BLaER1 (cell line): ENCODE results near the gene IL12RB2.
A peak's percentile ranks its signal among the peaks of the same experiment; 100 is the strongest.

Source experiments
- H3K27ac ChIP-seq: shearing (Covaris generic); formaldehyde crosslinking; 2 replicates; pipeline ENCODE4 v1.8.1; 2022
- H3K27me3 ChIP-seq: shearing (Covaris generic); formaldehyde crosslinking; 2 replicates; pipeline ENCODE4 v1.8.1; 2022
- H3K36me3 ChIP-seq: shearing (Covaris generic); formaldehyde crosslinking; 2 replicates; pipeline ENCODE4 v1.8.1; 2022
- H3K4me1 ChIP-seq: shearing (Covaris generic); formaldehyde crosslinking; 2 replicates; pipeline ENCODE4 v1.8.1; 2022
- H3K4me2 ChIP-seq: shearing (Covaris generic); formaldehyde crosslinking; 2 replicates; pipeline ENCODE4 v1.8.1; 2022
- H3K4me3 ChIP-seq: shearing (Covaris generic); formaldehyde crosslinking; 2 replicates; pipeline ENCODE4 v1.8.1; 2022
- H3K9ac ChIP-seq: shearing (Covaris generic); formaldehyde crosslinking; 2 replicates; pipeline ENCODE4 v1.8.1; 2022
- H3K9me3 ChIP-seq: shearing (Covaris generic); formaldehyde crosslinking; 2 replicates; pipeline ENCODE4 v1.8.1; 2022
- H4K20me1 ChIP-seq: shearing (Covaris generic); formaldehyde crosslinking; 2 replicates; pipeline ENCODE4 v1.8.1; 2022
- Cebpa-rat ChIP-seq: shearing (Covaris generic); IDR thresholded peaks from 2 replicates; pipeline ENCODE4 v1.8.1; 2022

IL12RB2 gene

DNA sequence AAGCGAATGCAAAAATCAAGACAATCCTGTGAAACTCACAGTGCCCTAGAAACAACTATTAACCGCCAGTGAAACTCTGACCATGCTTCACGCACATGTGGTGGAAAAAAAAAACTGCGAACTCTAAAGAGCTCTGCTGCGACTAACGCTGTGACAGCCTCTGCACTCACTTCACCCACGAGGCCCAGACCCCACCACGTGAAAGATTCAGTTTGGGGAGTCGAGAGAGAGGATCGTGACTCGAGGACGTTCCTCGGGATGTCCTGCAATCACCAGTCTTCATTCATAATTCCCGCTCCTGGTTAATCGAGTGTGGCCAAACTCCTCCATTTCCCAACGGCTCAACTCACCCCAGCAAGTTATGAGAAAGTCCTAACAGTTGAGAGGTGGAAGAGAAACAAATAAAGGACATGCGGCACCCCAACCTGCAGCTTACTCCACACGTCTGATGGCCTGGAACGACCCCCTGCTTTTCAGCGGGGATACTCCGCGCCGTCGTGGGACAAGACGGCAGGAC, 121.4 kb downstream of the IL12RB2 start:
- no peaks in the 10 kb centered on the region for H3K9me3 ChIP-seq
- H3K4me1 ChIP-seq: peaks cover 54% of the 10 kb centered on the region
- H3K4me2 ChIP-seq: peak overlapping the region; percentile 91
- peak overlapping the region; percentile 98 for H3K27ac ChIP-seq
- H3K9ac ChIP-seq: peak overlapping the region; percentile 99
- H3K36me3 ChIP-seq: peaks cover 49% of the 10 kb centered on the region
- peak overlapping the region; percentile 94 for H3K4me3 ChIP-seq
- H4K20me1 ChIP-seq: peaks cover 59% of the 10 kb centered on the region
- TF ChIP-seq Cebpa-rat: no peak
- H3K27me3 ChIP-seq: no peaks in the 10 kb centered on the region

DNA sequence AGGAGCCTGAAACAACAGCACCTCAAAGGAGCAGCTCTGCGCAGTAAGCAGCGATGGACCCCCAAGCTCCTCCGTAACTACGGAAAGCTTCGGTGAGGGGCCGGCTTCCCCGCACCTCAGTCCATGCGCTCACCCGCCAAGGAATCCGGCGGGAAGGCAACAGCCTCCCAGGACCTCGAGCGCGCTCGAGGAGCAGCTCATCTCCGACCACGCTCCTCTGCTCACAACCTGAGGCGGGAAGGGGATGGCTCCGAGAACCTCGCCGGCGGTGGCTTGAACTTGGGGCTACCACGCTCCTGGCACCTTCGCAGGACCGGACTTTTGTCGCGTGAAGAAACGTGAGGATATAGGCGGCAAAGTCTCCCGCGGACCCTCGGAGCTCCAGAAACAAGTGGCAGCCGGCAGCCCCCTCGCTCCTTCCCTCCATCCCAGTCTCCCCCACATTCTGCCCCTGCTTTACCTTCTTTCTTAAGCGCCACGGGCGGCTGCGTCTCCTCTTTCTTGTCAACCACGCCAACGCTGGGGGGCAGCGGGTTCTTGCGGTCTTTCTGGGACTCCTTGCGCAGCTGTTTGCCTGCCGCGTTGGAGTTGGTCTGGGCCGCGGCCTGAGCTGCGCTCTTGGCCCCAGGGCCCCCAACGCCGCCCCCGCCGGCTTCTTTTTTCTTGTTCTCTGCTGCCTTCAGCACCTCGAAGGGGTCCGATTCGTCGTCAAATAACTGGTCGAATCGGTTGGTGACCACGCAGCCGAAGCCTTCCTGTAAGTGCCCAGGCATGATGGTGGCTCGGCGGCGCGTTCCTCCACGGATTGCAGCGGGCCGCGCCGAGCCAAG, 122.1 kb downstream of the IL12RB2 start:
- H3K27me3 ChIP-seq: no peaks in the 10 kb centered on the region
- peaks cover 42% of the 10 kb centered on the region for H3K36me3 ChIP-seq
- H4K20me1 ChIP-seq: peaks cover 53% of the 10 kb centered on the region
- peak overlapping the region; percentile 98 for H3K27ac ChIP-seq
- H3K4me2 ChIP-seq: peak overlapping the region; percentile 91
- H3K9ac ChIP-seq: peak overlapping the region; percentile 99
- no peaks in the 10 kb centered on the region for H3K9me3 ChIP-seq
- no peak for TF ChIP-seq Cebpa-rat
- peak overlapping the region; percentile 94 for H3K4me3 ChIP-seq
- H3K4me1 ChIP-seq: peaks cover 61% of the 10 kb centered on the region

- H3K4me3 ChIP-seq: peak within 1 kb of the TSS; percentile 94
- H3K9me3 ChIP-seq: no peaks in the 10 kb centered on the region
- TF ChIP-seq Cebpa-rat: no peak
- H3K27ac ChIP-seq: peak within 1 kb of the TSS; percentile 98
- peaks cover 45% of the 10 kb centered on the region for H4K20me1 ChIP-seq
- H3K4me2 ChIP-seq: peak within 1 kb of the TSS; percentile 91
- no peaks in the 10 kb centered on the region for H3K27me3 ChIP-seq
- peaks cover 58% of the 10 kb centered on the region for H3K4me1 ChIP-seq
- H3K36me3 ChIP-seq: peaks cover 34% of the 10 kb centered on the region
- H3K9ac ChIP-seq: peak within 1 kb of the TSS; percentile 99
These were observed 122.9 kb downstream of the IL12RB2 start, which contains the start of gene SERBP1 for GRCh38 chr1:67430358-67431155. SERBP1 (minus strand) TSS chr1:67430402; CDS start chr1:67430300, 102 bp downstream.

GRCh38 chr1:67431156-67431765, 123.6 kb downstream of the IL12RB2 start:
- Histone ChIP-seq H3K4me1 (peaks cover 51% of the 10 kb centered on the region), H3K4me3 (peak overlapping the region; percentile 94), H3K4me2 (peak overlapping the region; percentile 83), H4K20me1 (peaks cover 37% of the 10 kb centered on the region), H3K9me3 (no peaks in the 10 kb centered on the region), H3K27ac (peak overlapping the region; percentile 98), H3K27me3 (no peaks in the 10 kb centered on the region), H3K36me3 (peaks cover 27% of the 10 kb centered on the region; the same call in 1 of the 2 replicates), H3K9ac (peak overlapping the region; percentile 99)
- TF ChIP-seq Cebpa-rat: no peak

- peaks cover 19% of the 10 kb centered on the region; the same call in 1 of the 2 replicates for H3K36me3 ChIP-seq
- H4K20me1 ChIP-seq: peaks cover 30% of the 10 kb centered on the region
- peaks cover 43% of the 10 kb centered on the region for H3K4me1 ChIP-seq
- no peak for TF ChIP-seq Cebpa-rat
- no peaks in the 10 kb centered on the region for H3K27me3 ChIP-seq
- peak overlapping the region; percentile 99; the same call in 1 of the 2 replicates for H3K9ac ChIP-seq
- H3K4me2 ChIP-seq: peak overlapping the region; percentile 83
- peak overlapping the region; percentile 98; the same call in 1 of the 2 replicates for H3K27ac ChIP-seq
- H3K4me3 ChIP-seq: no peak overlapping the region
- H3K9me3 ChIP-seq: no peaks in the 10 kb centered on the region
These were observed 124.4 kb downstream of the IL12RB2 start for GRCh38 chr1:67431869-67432578.

GRCh38 chr1:67432745-67433144, 125.1 kb downstream of the IL12RB2 start:
- H3K9ac ChIP-seq: no peak overlapping the region
- peaks cover 12% of the 10 kb centered on the region; the same call in 1 of the 2 replicates for H3K36me3 ChIP-seq
- H4K20me1 ChIP-seq: peaks cover 23% of the 10 kb centered on the region
- H3K9me3 ChIP-seq: no peaks in the 10 kb centered on the region
- H3K4me3 ChIP-seq: no peak overlapping the region
- H3K27me3 ChIP-seq: no peaks in the 10 kb centered on the region
- TF ChIP-seq Cebpa-rat: no peak
- H3K4me1 ChIP-seq: peaks cover 38% of the 10 kb centered on the region
- peak overlapping the region; percentile 43 for H3K4me2 ChIP-seq
- no peak overlapping the region; the same call in 1 of the 2 replicates for H3K27ac ChIP-seq

DNA sequence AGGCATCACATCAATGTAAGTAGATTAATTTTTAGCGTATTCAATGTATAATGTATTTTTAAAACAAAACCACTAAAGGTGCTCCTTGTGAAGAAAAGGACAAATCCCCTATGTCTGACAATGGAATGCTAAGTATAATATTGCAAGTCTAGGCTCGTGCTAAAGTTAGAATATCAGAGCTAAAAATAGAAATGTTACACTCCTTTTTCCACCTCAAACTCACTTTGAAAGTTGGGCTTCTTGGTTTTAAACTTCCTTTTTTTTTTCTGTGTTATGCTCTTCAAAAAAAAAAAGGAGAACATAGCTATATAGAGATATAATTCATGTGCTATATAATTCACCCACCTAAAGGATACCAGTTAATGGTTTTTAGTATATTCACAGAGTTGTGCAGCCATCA, 126.2 kb downstream of the IL12RB2 start:
- Histone ChIP-seq H3K4me3 (no peak overlapping the region), H3K9me3 (no peaks in the 10 kb centered on the region), H3K4me2 (peak overlapping the region; percentile 43), H4K20me1 (peaks cover 12% of the 10 kb centered on the region), H3K4me1 (peaks cover 38% of the 10 kb centered on the region), H3K36me3 (0 out of 2 replicates have a peak, but pooled peaks cover 4% of the 10 kb centered on the region), H3K9ac (no peak overlapping the region), H3K27ac (no peak overlapping the region; the same call in 1 of the 2 replicates), H3K27me3 (no peaks in the 10 kb centered on the region)
- TF ChIP-seq Cebpa-rat: no peak

GRCh38 chr1:67434491-67434890, 126.8 kb downstream of the IL12RB2 start:
- peaks cover 5% of the 10 kb centered on the region for H4K20me1 ChIP-seq
- H3K9ac ChIP-seq: no peak overlapping the region
- H3K9me3 ChIP-seq: no peaks in the 10 kb centered on the region
- peaks cover 38% of the 10 kb centered on the region for H3K4me1 ChIP-seq
- H3K27ac ChIP-seq: no peak overlapping the region
- TF ChIP-seq Cebpa-rat: no peak
- H3K4me3 ChIP-seq: no peak overlapping the region
- no peaks in the 10 kb centered on the region for H3K36me3 ChIP-seq
- H3K27me3 ChIP-seq: no peaks in the 10 kb centered on the region
- H3K4me2 ChIP-seq: peak overlapping the region; percentile 43; the same call in 1 of the 2 replicates
